Measurements from ENCODE around the gene TEX52.

The TEX52 gene

DNA sequence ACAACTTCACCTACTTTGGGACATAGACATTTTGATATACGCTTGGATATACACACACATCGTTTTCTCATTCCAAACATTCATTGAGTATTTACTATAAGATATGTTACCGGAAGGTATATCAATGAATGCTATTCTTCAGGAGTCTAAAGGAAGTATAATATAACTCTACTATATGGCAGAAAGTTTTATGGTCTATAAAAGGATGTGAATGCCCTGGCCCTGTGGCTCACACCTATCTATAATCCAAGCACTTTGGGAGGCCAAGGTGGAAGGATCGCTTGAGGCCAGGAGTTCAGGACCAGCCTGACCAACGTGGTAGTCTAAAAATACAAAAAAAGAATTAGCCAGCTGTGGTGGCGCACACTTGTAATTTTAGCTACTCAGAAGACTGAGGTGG, 27.6 kb downstream of the TEX52 start:
- DNase-seq, result no peak

DNA sequence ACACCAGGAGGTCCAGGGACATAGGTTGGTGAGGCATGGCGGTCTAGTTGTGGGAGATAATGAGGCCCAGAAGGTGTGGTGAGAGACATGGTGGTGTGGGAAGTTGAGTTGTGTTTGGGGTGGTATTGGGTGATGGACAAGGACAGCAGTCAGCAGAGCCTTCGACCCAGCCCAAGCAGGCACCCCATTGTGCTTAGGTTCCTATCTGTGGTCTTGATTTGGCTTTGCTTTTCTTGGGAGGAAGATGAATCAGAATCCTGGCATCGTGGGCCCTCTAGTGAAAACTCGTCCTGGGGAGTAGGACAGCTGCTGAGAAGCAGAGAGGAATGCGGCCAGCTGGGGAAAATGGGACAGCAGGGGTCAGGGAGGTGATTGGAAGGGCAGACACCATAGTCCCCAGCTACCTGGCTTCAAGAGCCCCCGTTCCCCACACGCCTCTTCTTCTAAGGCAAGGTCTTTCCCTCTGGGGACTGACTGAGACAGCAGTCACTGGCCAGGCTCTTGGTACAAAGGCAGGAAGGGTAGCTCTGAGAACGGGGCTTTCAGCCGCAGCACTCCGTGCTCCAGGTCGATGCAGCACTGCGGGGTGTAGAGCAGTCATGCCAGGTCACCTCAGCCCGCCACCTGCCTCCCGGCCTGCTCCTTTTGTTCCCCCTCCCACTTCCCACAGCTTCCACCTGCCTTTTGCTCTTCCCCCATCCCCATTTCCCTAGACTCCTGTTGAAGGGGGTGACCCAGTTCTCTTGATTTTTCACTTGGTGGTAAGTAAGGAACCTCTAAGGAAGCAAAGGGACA, 29.9 kb downstream of the TEX52 start:
- no peak for DNase-seq

DNA sequence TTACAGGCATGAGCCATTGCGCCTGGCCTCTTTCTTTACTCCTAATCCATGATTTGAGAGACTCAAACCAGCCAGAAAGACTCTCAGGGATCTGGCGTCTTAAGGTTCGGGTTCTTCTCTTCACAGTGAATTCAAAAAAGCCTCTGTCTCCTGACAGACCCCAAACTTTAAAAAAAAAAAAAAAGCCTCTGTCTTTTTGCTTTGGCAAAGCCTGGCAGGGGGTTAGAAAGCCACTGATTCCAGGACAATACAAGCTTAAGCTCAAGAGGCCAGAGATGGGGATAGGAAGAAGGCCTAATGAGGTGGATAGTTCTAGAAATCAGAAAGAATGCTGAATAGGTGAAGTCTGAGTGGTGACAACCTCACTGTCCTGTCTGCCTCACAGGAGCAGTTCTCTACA, 30.8 kb downstream of the TEX52 start:
- no peak for DNase-seq

DNA sequence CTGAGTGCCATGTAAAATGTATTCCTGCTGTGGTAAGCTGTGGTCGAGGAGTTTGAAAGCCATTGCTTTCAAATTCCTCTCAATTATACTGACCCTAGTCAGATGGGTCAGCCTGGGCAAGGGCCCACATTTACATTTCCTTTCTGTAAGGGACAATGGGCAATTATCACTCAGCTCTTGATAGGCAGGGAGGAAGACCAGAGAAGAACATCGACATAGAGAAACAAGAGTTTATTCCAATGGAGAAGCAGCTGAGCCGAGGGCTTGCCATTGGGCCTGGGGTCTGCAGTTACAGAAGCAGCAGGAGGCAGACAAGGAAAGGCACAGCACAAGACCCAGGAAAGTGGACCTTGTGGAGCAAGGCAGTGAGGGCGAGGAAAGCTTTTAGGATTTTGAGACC, 31.7 kb downstream of the TEX52 start:
- no peak for DNase-seq

DNA sequence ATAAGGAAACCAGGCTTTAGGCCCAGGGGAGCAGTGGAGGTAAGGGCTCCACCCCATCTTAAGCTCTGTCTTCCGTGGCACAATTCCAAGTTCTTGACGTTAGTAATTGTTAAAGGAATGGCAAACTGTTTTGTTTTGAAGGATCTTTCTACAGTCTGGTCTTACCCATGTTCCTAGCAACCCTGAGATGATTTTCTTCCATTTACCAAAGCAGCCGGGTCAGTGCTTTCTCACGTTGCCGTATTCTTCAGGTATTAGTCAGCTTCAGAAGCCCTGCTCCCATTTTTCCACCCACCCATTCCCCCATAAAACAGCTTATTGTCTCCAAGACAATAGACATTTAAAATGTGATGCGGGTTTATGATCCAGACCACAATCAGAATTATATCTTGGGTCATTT, 32.3 kb downstream of the TEX52 start:
- DNase-seq, result no peak

DNA sequence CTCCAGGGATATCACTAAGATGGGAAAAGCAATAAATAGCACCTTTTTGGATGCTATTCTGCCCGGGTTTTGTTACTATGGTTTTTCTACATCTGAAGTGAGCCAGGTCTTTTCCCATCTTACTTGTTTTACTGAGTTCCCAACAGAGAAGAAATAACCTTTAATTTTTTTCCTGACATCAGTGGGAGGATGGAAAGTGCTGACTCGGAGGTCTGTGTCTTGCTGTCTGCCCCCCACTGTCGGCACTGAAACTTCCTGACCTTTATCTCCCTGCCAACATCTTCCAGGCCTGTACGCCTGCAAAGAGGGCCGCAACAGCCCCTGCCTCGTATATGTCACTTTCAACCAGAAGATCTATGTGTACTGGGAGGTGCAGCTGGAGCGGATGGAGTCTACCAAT, 33.4 kb downstream of the TEX52 start:
- DNase-seq, result no peak

DNA sequence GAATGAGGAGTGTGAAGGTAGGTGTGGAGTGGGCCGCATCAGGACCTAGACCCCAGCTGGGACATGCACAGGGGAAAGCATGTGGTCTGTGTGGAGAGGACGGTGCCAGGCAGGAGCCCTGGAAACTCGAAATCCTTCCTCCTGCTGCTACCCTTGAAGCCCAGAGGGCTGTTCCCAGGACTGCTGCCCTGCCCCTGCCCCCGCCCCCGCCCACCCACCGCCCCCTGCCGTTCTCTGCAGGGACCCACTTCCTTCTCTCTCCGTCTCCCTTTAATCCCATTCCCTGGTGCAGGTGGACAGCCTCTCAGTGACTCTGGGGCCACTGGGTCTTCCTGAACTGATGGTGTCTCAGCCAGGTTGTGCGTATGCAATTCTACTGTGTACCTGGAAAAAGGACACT, 36.4 kb downstream of the TEX52 start:
- no peak for DNase-seq

DNA sequence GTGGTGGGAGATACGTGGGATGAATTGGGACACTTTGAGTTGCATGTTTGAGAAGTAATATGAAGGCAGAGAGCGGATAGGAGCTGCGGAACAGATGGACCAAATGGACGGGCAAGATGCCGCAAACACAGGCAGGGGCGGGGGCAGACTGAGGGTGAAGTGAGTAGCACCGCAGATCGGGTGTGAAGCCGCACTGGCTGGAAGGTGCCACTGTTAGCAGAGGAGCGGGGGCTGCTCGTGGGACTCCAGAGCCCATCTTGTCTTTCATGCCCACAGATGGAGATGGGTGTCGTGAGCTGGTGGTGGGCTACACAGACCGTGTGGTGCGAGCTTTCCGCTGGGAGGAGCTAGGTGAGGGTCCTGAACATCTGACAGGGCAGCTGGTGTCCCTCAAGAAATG, 37.0 kb downstream of the TEX52 start:
- no peak for DNase-seq

DNA sequence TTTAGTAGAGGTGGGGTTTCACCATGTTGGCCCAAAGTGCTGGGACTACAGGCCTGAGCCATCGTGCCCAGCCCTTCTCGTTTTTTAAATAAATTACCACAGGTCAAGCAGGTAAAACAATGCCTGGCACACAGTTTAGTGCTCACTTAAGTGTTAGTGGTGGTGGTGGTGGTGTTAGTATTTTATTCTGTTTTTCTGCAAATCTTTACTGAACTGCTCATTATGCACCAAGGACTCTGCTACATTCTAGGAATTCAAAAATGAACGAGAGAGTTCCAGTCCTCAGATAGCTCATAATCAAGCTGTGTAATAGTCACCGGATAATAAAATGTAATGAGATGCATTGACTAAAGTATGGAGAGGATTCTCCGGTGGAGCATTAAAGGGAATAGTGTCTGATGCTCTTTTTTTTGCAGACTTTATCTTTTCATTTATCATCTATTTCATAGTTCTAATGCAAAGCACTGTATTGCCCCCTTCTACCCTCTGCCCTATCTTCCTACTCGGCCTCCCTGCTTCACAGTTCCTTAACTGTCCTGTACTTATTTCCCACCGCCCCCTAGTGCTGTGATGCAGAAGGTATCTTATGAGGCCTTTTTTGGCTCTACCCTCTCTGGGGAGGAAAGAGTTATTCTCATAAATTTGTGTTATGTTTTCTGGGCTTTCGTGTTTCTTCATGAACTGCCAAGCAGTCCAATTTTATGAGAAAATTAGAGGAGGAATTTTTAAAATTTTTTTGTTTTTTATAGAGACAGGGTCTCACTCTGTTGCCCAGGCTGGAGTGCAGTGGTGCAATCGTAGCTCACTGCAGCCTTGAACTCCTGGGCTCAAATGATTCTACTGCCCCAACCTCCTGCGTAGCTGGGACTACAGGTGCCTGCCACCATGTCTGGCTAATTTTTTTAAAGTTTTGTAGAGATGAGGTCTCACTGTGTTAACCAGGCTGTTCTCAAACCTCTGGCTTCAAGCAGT, 43.3 kb downstream of the TEX52 start:
- DNase-seq, result peak; percentile 73 to 81

DNA sequence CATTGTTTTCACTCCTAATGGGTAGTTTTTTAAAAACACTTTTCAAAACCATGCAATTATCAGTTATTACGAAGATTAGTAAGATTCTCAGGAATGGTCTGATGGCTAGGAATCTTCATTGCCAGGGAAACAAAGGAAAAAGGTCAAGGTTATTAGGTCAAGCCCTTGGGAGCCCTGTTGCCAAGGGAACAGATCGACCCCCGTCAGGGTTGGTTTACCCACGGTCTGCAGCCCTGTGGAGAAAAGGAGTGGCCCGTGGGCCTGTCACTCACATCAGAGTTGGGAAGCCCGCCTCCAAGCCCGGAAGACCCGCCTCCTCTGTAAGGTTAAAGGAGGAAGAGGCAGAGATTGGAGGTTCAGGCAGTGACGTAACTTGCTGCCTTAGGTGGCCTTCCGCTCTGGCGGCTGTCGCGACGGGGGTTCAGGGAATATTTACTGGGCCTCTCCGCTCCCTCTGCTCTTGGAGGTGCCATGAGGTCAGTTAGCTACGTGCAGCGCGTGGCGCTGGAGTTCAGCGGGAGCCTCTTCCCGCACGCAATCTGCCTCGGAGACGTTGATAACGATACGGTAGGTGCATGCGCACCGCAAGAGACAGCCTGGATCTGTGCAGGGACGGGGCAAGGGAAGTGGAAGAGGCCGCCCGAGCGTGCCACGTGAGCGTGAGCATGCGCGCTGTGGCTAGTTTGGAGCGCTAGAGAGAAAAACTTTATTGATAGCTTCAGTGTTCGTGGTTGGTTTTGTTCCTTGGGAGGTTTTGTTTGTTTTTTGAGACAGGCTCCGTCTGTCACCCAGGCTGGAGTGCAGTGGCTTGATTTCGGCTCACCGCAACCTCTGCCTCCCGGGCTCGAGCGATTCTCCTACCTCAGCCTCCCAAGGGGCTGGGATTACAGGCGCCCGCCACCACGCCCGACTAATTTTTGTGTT, 44.3 kb downstream of the TEX52 start, which contains the start of gene ITFG2:
Gene ITFG2 (plus strand): TSS at position 379 of the 924 bp plus-strand sequence. CDS start 93 bp downstream, at position 472.
- peak; percentile 98 to 99 for DNase-seq

DNA sequence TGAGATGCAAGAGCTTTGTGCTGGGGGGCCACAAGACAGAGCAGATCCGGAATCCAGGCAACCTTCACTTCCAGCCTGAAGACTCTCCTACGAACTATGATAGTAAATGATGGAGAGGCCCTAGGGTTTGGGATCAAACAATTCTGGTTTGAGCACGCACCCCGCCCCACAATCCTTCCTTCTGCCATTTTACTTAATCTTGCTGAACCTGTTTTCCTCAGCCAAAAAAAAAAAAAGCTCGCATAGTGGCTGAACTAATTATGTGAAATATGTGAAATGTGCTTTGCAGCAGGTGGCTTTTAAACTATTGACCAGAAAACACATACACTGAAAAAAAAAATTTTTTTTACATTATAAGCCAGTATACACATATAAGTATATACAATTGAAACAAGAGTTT, 45.0 kb downstream of the TEX52 start:
- DNase-seq, result peak in 1 of 2 experiments; percentile 10

DNA sequence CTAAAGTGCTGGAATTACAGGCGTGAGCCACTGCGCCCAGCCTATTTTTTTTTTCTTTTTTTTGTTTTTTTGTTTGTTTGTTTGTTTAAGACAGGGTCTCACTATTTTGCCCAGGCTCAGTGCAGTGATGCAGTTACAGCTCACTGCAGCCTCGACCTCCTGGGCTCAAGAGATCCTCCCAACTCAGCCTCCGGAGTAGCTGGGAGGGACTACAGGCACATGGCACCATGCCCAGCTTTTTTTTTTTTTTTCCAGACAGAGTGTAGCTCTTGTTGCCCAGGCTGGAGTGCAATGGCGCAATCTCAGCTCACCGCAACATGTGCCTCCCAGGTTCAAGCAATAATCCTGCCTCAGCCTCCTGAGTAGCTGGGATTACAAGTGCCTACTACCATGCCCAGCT, 50.1 kb downstream of the TEX52 start:
- no peak for DNase-seq

DNA sequence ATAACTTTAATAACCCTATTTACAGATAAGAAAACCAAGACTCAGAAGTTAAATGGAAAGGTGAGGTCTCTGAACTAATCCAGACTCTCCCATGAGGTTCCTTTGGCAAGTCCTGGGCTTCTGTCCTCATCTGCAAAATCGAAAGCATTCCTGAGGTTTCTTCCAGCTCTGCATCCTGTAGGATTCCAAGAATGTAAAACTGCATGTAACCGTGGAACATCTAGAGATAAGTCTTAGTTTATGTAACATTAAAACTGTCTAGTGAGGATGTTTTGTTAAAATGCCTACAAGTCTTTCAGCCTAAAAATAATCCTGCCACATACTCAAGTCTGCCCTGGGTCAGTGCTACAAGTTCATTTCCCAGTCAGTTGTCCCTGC, 51.7 kb downstream of the TEX52 start:
- no peak for DNase-seq

DNA sequence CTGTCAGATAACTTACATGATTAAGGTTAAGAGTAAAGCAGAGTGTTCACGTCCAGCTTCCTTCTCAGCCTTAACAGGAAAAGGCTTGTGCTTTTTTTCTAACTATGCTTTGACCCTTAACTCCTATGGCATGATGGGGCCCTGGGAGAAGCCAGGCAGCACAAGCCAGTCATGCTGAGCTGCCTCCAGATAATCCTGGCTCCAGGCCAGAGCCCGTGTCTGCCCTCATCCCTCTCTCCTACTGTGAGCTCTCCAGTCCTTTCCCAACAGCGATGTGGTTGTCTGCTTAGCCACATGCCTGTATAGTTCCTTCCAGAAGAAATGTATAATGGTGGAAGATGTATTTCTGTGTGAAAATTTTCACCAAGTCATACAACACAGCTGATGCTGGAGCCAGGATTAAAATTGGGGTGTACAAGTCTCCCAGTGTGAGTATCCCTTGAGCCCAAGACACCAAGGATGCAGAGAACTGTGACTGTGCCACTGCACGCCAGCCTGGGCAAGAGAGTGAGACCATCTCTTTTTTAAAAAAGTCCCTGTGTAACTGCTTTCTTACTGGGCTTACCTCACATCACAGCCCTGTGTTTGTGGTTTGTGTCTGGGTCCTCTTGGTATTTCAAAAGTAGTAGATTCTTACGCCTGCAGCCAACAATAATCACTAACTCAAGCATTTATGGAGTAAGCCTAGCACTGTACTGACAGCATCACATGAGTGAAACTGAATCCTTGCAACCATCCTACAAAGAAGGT, 52.3 kb downstream of the TEX52 start:
- no peak for DNase-seq

DNA sequence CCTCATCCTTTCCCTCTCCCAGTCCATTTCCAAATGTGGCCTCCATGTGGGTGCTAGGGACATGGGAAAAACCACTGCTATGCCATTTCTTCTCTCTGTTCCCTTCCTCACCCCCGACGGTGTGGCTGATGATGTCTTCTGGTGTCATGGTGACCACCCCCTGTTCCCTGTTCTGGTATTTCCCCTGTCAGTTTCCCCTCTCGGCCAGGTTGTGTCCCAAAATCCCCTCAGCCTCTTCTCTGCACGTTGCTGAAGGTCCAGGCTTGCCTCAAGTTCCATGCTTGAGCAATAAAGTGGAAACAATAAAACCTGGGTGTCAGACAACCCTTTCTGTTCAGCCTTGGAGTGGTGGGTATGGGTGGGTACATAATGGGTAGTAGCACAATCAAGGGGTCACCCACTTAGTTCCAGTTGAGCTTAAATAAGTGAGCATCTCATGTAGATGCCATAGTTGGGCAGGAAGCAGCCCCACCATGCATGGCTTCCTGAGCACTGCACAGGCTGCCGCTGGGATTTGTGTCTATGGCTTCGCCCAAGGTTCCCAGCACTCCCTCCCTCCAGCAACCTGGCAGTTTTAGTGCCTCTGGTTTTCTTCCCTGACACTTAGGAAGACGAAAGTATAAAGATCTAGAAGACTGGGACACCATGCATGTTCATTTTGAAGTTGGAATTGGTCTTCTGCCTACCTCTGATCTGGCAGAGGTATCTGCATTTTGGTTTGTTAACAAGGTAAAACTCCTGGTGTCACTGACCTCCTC, 53.0 kb downstream of the TEX52 start:
- no peak for DNase-seq

DNA sequence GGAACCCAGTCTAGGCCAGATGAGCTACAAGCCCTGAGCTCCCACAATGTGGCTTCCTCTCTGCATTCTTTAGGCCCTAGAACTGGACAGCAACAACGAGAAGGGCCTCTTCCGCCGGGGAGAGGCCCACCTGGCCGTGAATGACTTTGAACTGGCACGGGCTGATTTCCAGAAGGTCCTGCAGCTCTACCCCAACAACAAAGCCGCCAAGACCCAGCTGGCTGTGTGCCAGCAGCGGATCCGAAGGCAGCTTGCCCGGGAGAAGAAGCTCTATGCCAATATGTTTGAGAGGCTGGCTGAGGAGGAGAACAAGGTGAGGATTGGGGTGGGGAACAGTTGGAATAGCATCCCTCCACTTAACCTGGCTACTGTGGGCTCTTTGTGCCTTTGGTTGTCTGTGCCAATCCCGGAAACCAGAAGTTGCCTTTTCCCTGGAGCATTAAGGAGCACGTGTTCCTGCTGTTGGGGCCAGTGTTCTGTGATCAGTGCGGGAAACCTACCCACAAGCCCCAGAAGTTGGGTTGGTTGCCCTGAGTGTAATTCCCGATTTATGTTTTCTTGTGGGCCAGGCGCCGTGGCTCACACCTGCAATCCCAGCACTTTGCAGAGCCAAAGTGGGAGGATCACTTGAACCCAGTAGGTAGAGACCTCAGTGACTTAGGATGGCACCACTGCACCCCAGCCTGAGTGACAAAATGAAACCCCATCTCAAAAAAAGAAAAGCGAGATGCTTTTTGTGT, 55.6 kb downstream of the TEX52 start:
- no peak for DNase-seq

DNA sequence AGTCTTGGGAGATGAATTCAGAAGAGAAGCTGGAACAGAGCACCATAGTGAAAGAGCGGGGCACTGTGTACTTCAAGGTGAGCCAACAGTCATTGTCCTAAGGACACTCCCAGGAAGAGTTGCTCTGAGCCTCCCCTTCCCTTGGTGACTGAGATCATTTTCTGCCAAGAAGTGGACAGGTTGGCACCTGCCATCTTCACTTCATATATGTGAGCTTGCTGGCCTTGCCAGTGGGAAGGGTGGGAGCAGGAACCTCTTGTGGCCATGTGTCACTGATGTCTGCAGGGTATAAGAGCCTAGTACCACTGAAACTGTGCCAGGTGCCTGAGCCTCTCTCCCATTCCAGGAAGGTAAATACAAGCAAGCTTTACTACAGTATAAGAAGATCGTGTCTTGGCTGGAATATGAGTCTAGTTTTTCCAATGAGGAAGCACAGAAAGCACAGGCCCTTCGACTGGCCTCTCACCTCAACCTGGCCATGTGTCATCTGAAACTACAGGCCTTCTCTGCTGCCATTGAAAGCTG, 56.7 kb downstream of the TEX52 start:
- no peak for DNase-seq

All from NCI-H526 (cell line).